Uterine smooth muscle cell (primary cell): ENCODE data around the gene KIRREL3. TPM values are rescaled to one million over a fixed set of nuclear protein-coding genes. Genes with fewer than 3 reads are reported as not detected.

Experiments
- total RNA-seq: library from RNA; depleted of rRNA; stranded (reverse); fragments of >200 nt; gene quantifications from 2 replicates; pipeline ENCODE4 v1.2.3, GENCODE V29; 2014

Gene KIRREL3
- 2.6 and 2.9 TPM in 2 replicates for total RNA-seq

GRCh38 chr11:127000291-127000968 lies at the start of gene KIRREL3:
KIRREL3 (minus strand) TSS chr11:127000770.

